ENCODE results near the gene CHST11.

- TF ChIP-seq CTCF (IDR thresholded peaks at IDR 0.05 in 8 of 11, conservative IDR thresholded peaks at IDR 0.05 in 3 of 11), result no peak
- no peak for TF ChIP-seq POLR2A (IDR thresholded peaks at IDR 0.05)
- TF ChIP-seq POLR2AphosphoS5 (IDR thresholded peaks at IDR 0.05), result no peak
Measured at GRCh38 chr12:104752881-104753280, 296.1 kb downstream of the CHST11 start.

Data from spleen (tissue), 7 donors.